ENCODE results near the gene SLC16A5.
A peak's percentile ranks its signal among the peaks of the same experiment; 100 is the strongest.
"Not testable (repeated sequence)": the region's sequence is repeated elsewhere in the genome, so short reads cannot be mapped to it uniquely, and the experiment has no call there.

Gene SLC16A5

GRCh38 chr17:75131278-75132017 lies 43.7 kb downstream of the SLC16A5 start, which contains the start of gene NT5C:
NT5C (minus strand) TSS chr17:75131742; CDS start chr17:75131707, 35 bp downstream.
- peak within 1 kb of the TSS; percentile 80 to 91 for H3K9ac ChIP-seq (ENCODE audit: low read depth in 1 of 2, low read length in 2 of 2)
- peak within 1 kb of the TSS; percentile 88 to 89 for H3K27ac ChIP-seq (ENCODE audit: low read depth in 2 of 2, low read length in 2 of 2)
- H3K4me3 ChIP-seq (ENCODE audit: low read length in 2 of 2), result peak within 1 kb of the TSS; percentile 60 to 70
- H3K9me3 ChIP-seq (ENCODE audit: control insufficient read depth in 2 of 2, low read length in 2 of 2), result no peaks in the 10 kb centered on the region
- no peaks in the 10 kb centered on the region for H3K27me3 ChIP-seq (ENCODE audit: control insufficient read depth in 2 of 2, insufficient read depth in 2 of 2, low read length in 2 of 2)
- peaks cover 16 to 30% of the 10 kb centered on the region in 2 donors for H3K4me1 ChIP-seq (ENCODE audit: control insufficient read depth in 2 of 2, insufficient read depth in 2 of 2, low read length in 2 of 2)
- H3K36me3 ChIP-seq (ENCODE audit: control insufficient read depth in 2 of 2, insufficient read depth in 2 of 2, low read length in 2 of 2), result peaks cover 18 to 23% of the 10 kb centered on the region in 2 donors

- Histone ChIP-seq H3K27ac (ENCODE audit: low read depth in 2 of 2, low read length in 2 of 2) (peak overlapping the region; percentile 88 to 89), H3K9ac (ENCODE audit: low read depth in 1 of 2, low read length in 2 of 2) (peak overlapping the region; percentile 80 to 91), H3K4me3 (ENCODE audit: low read length in 2 of 2) (peak overlapping the region; percentile 60 to 70), H3K4me1 (ENCODE audit: control insufficient read depth in 2 of 2, insufficient read depth in 2 of 2, low read length in 2 of 2) (peaks cover 16 to 27% of the 10 kb centered on the region in 2 donors), H3K36me3 (ENCODE audit: control insufficient read depth in 2 of 2, insufficient read depth in 2 of 2, low read length in 2 of 2) (peaks cover 18 to 23% of the 10 kb centered on the region in 2 donors)
- not testable (repeated sequence) for H3K27me3 ChIP-seq (ENCODE audit: control insufficient read depth in 2 of 2, insufficient read depth in 2 of 2, low read length in 2 of 2); H3K9me3 ChIP-seq (ENCODE audit: control insufficient read depth in 2 of 2, low read length in 2 of 2)
Measured at GRCh38 chr17:75132018-75133000, 44.6 kb downstream of the SLC16A5 start.

- H3K27me3 ChIP-seq (ENCODE audit: control insufficient read depth in 2 of 2, insufficient read depth in 2 of 2, low read length in 2 of 2), result no peaks in the 10 kb centered on the region
- H3K4me1 ChIP-seq (ENCODE audit: control insufficient read depth in 2 of 2, insufficient read depth in 2 of 2, low read length in 2 of 2), result peaks cover 12 to 23% of the 10 kb centered on the region in 2 donors
- no peak overlapping the region for H3K4me3 ChIP-seq (ENCODE audit: low read length in 2 of 2)
- H3K9ac ChIP-seq (ENCODE audit: low read depth in 1 of 2, low read length in 2 of 2), result no peak overlapping the region
- H3K27ac ChIP-seq (ENCODE audit: low read depth in 2 of 2, low read length in 2 of 2), result no peak overlapping the region
- no peaks in the 10 kb centered on the region for H3K9me3 ChIP-seq (ENCODE audit: control insufficient read depth in 2 of 2, low read length in 2 of 2)
- H3K36me3 ChIP-seq (ENCODE audit: control insufficient read depth in 2 of 2, insufficient read depth in 2 of 2, low read length in 2 of 2), result peaks cover 18 to 23% of the 10 kb centered on the region in 2 donors
Measured at GRCh38 chr17:75133001-75133400, 45.2 kb downstream of the SLC16A5 start.

- peaks cover 15 to 22% of the 10 kb centered on the region in 2 donors for H3K36me3 ChIP-seq (ENCODE audit: control insufficient read depth in 2 of 2, insufficient read depth in 2 of 2, low read length in 2 of 2)
- not testable (repeated sequence) for H3K4me3 ChIP-seq (ENCODE audit: low read length in 2 of 2); H3K27me3 ChIP-seq (ENCODE audit: control insufficient read depth in 2 of 2, insufficient read depth in 2 of 2, low read length in 2 of 2); H3K9ac ChIP-seq (ENCODE audit: low read depth in 1 of 2, low read length in 2 of 2); H3K27ac ChIP-seq (ENCODE audit: low read depth in 2 of 2, low read length in 2 of 2); H3K9me3 ChIP-seq (ENCODE audit: control insufficient read depth in 2 of 2, low read length in 2 of 2)
- H3K4me1 ChIP-seq (ENCODE audit: control insufficient read depth in 2 of 2, insufficient read depth in 2 of 2, low read length in 2 of 2), result peaks cover 12 to 17% of the 10 kb centered on the region in 2 donors
Measured at GRCh38 chr17:75133607-75134347, 46.0 kb downstream of the SLC16A5 start.

GRCh38 chr17:75135452-75135851 lies 47.7 kb downstream of the SLC16A5 start:
- peaks cover 2 to 5% of the 10 kb centered on the region in 2 donors for H3K4me1 ChIP-seq (ENCODE audit: control insufficient read depth in 2 of 2, insufficient read depth in 2 of 2, low read length in 2 of 2)
- H3K9ac ChIP-seq (ENCODE audit: low read depth in 1 of 2, low read length in 2 of 2), result no peak overlapping the region
- no peak overlapping the region for H3K4me3 ChIP-seq (ENCODE audit: low read length in 2 of 2)
- no peaks in the 10 kb centered on the region for H3K27me3 ChIP-seq (ENCODE audit: control insufficient read depth in 2 of 2, insufficient read depth in 2 of 2, low read length in 2 of 2)
- H3K36me3 ChIP-seq (ENCODE audit: control insufficient read depth in 2 of 2, insufficient read depth in 2 of 2, low read length in 2 of 2), result peaks cover 4 to 8% of the 10 kb centered on the region in 2 donors
- H3K9me3 ChIP-seq (ENCODE audit: control insufficient read depth in 2 of 2, low read length in 2 of 2), result no peaks in the 10 kb centered on the region
- no peak overlapping the region for H3K27ac ChIP-seq (ENCODE audit: low read depth in 2 of 2, low read length in 2 of 2)

- H3K4me3 ChIP-seq (ENCODE audit: low read length in 2 of 2), result no peak overlapping the region
- no peaks in the 10 kb centered on the region for H3K9me3 ChIP-seq (ENCODE audit: control insufficient read depth in 2 of 2, low read length in 2 of 2)
- H3K4me1 ChIP-seq (ENCODE audit: control insufficient read depth in 2 of 2, insufficient read depth in 2 of 2, low read length in 2 of 2), result peaks cover 0 to 3% of the 10 kb centered on the region in 2 donors
- no peaks in the 10 kb centered on the region for H3K27me3 ChIP-seq (ENCODE audit: control insufficient read depth in 2 of 2, insufficient read depth in 2 of 2, low read length in 2 of 2)
- H3K36me3 ChIP-seq (ENCODE audit: control insufficient read depth in 2 of 2, insufficient read depth in 2 of 2, low read length in 2 of 2), result peaks cover 6 to 12% of the 10 kb centered on the region in 2 donors
- H3K9ac ChIP-seq (ENCODE audit: low read depth in 1 of 2, low read length in 2 of 2), result no peak overlapping the region
- no peak overlapping the region for H3K27ac ChIP-seq (ENCODE audit: low read depth in 2 of 2, low read length in 2 of 2)
Measured at GRCh38 chr17:75135946-75136345, 48.2 kb downstream of the SLC16A5 start.

- H3K9ac ChIP-seq (ENCODE audit: low read depth in 1 of 2, low read length in 2 of 2); H3K4me3 ChIP-seq (ENCODE audit: low read length in 2 of 2); H3K9me3 ChIP-seq (ENCODE audit: control insufficient read depth in 2 of 2, low read length in 2 of 2); H3K27me3 ChIP-seq (ENCODE audit: control insufficient read depth in 2 of 2, insufficient read depth in 2 of 2, low read length in 2 of 2); H3K4me1 ChIP-seq (ENCODE audit: control insufficient read depth in 2 of 2, insufficient read depth in 2 of 2, low read length in 2 of 2); H3K27ac ChIP-seq (ENCODE audit: low read depth in 2 of 2, low read length in 2 of 2): not testable (repeated sequence)
- peaks cover 12 to 19% of the 10 kb centered on the region in 2 donors for H3K36me3 ChIP-seq (ENCODE audit: control insufficient read depth in 2 of 2, insufficient read depth in 2 of 2, low read length in 2 of 2)
Measured at GRCh38 chr17:75137762-75138161, 50.0 kb downstream of the SLC16A5 start.

- Histone ChIP-seq H3K27ac (ENCODE audit: low read depth in 2 of 2, low read length in 2 of 2) (no peak overlapping the region), H3K4me1 (ENCODE audit: control insufficient read depth in 2 of 2, insufficient read depth in 2 of 2, low read length in 2 of 2) (no peaks in the 10 kb centered on the region), H3K9ac (ENCODE audit: low read depth in 1 of 2, low read length in 2 of 2) (no peak overlapping the region), H3K4me3 (ENCODE audit: low read length in 2 of 2) (no peak overlapping the region), H3K9me3 (ENCODE audit: control insufficient read depth in 2 of 2, low read length in 2 of 2) (no peaks in the 10 kb centered on the region), H3K36me3 (ENCODE audit: control insufficient read depth in 2 of 2, insufficient read depth in 2 of 2, low read length in 2 of 2) (peaks cover 12 to 19% of the 10 kb centered on the region in 2 donors), H3K27me3 (ENCODE audit: control insufficient read depth in 2 of 2, insufficient read depth in 2 of 2, low read length in 2 of 2) (no peaks in the 10 kb centered on the region)
Measured at GRCh38 chr17:75138519-75138918, 50.8 kb downstream of the SLC16A5 start.

GRCh38 chr17:75142236-75142971 lies 54.6 kb downstream of the SLC16A5 start:
- Histone ChIP-seq H3K27ac (ENCODE audit: low read depth in 2 of 2, low read length in 2 of 2) (no peak overlapping the region), H3K4me1 (ENCODE audit: control insufficient read depth in 2 of 2, insufficient read depth in 2 of 2, low read length in 2 of 2) (peaks cover 0 to under 1% of the 10 kb centered on the region in 2 donors), H3K9ac (ENCODE audit: low read depth in 1 of 2, low read length in 2 of 2) (no peak overlapping the region), H3K36me3 (ENCODE audit: control insufficient read depth in 2 of 2, insufficient read depth in 2 of 2, low read length in 2 of 2) (peaks cover 41 to 47% of the 10 kb centered on the region in 2 donors), H3K9me3 (ENCODE audit: control insufficient read depth in 2 of 2, low read length in 2 of 2) (no peaks in the 10 kb centered on the region), H3K4me3 (ENCODE audit: low read length in 2 of 2) (no peak overlapping the region), H3K27me3 (ENCODE audit: control insufficient read depth in 2 of 2, insufficient read depth in 2 of 2, low read length in 2 of 2) (no peaks in the 10 kb centered on the region)

All from mucosa of rectum (tissue), 2 donors.